CD4-positive, alpha-beta T cell (primary cell): ENCODE results near the gene LRRC2. TPM values are rescaled to one million over a fixed set of nuclear protein-coding genes. Genes with fewer than 3 reads are reported as not detected.
A peak's percentile ranks its signal among the peaks of the same experiment; 100 is the strongest.

Source experiments
- ATAC-seq: fragments of 200-7000 bp; cut with Tn5 transposase; one replicate; pipeline ENCODE4 v1.10.0; 2022; ENCODE audit warnings: mild to moderate bottlenecking; ENCODE audit not compliant: poor library complexity
- CTCF ChIA-PET: fragments of 350-600 bp; sonication (Branson Sonifier 250); formaldehyde crosslinking; loops from one replicate; lab custom pipeline; 2021; ENCODE audit warnings: antibody characterized with exemption, inconsistent platforms; lab: Charles Lee
- POLR2A ChIA-PET: fragments of 350-600 bp; sonication (Branson Sonifier 250); formaldehyde crosslinking; loops from one replicate; lab custom pipeline; 2021; ENCODE audit warnings: antibody characterized with exemption, inconsistent platforms; lab: Charles Lee
- DNase-seq, 14 experiments: peaks; one replicate each; pipeline ENCODE4 v3.0.0-alpha.2; 2013 to 2020; ENCODE audit warnings: mixed read lengths in 2 of 14
- H3K27ac ChIP-seq, 2 donors: one replicate each; pipeline versions ENCODE4 v1.5.1 to v1.7.0; 2013; ENCODE audit warnings: low read length in 2 of 2, low read depth in 1 of 2, mild to moderate bottlenecking in 1 of 2
- H3K27me3 ChIP-seq, 2 experiments: 1 replicate in 1 of 2; 2 replicates in 1 of 2; pipeline versions ENCODE4 v1.6.1 to v1.7.0; 2013; ENCODE audit warnings: low read length in 2 of 2, control low read depth in 1 of 2, mild to moderate bottlenecking in 1 of 2, moderate library complexity in 1 of 2; ENCODE audit not compliant: insufficient read depth in 2 of 2, control insufficient read depth in 1 of 2
- H3K36me3 ChIP-seq: one replicate; pipeline ENCODE4 v1.6.1; 2013; ENCODE audit warnings: low read length, control low read depth; ENCODE audit not compliant: insufficient read depth
- H3K4me1 ChIP-seq: one replicate; pipeline ENCODE4 v1.6.1; 2013; ENCODE audit warnings: low read length, control low read depth; ENCODE audit not compliant: insufficient read depth
- H3K4me3 ChIP-seq: one replicate; pipeline ENCODE4 v1.5.1; 2013; ENCODE audit warnings: mild to moderate bottlenecking, low read length, moderate library complexity
- H3K9me3 ChIP-seq, 2 experiments: 1 replicate in 1 of 2; 2 replicates in 1 of 2; pipeline versions ENCODE4 v1.6.1 to v1.7.0; 2013; ENCODE audit warnings: low read length in 2 of 2, mild to moderate bottlenecking in 2 of 2, control low read depth in 1 of 2, moderate library complexity in 1 of 2; ENCODE audit not compliant: control insufficient read depth in 1 of 2, insufficient read depth in 1 of 2
- H3K27ac Mint-ChIP-seq: one replicate; pipeline ENCODE4 v1.8.0; 2020; ENCODE audit warnings: mixed read lengths
- H3K27me3 Mint-ChIP-seq: one replicate; pipeline ENCODE4 v1.8.0; 2021; ENCODE audit warnings: mixed read lengths
- H3K36me3 Mint-ChIP-seq: one replicate; pipeline ENCODE4 v1.8.0; 2021; ENCODE audit warnings: low read depth, mixed read lengths
- H3K4me1 Mint-ChIP-seq: one replicate; pipeline ENCODE4 v1.8.0; 2021; ENCODE audit warnings: low read depth, mixed read lengths
- H3K4me3 Mint-ChIP-seq: one replicate; pipeline ENCODE4 v1.8.0; 2020; ENCODE audit warnings: mild to moderate bottlenecking, mixed read lengths
- H3K9me3 Mint-ChIP-seq: one replicate; pipeline ENCODE4 v1.8.0; 2020; ENCODE audit warnings: mixed read lengths
- CTCF ChIP-seq: fragments of 200-600 bp; IDR thresholded peaks from one replicate; pipeline ENCODE4 v1.8.0; 2022; ENCODE audit warnings: antibody characterized with exemption, mild to moderate bottlenecking
- intact Hi-C, 2 experiments: fragments of 100-400 bp; cut with DNase I in 1 of 2; cut with micrococcal nuclease in 1 of 2; formaldehyde crosslinking; loops; one replicate each; pipeline versions ENCODE4 v1.15.1 to v1.9.0; 2023 to 2025; cut with DNase I, micrococcal nuclease
- total RNA-seq, 174 experiments: library from RNA in 2 of 174; stranded (reverse) in 2 of 174; gene quantifications; one replicate each; pipeline ENCODE4 v1.2.3 and lab custom pipeline; 2021 to 2026

LRRC2 gene
- total RNA-seq, 2 experiments from 2014 or later = 0.59 to 0.91 TPM

GRCh38 chr3:46546896-46547440 lies 19.1 kb downstream of the LRRC2 start:
- peaks cover 39% of the 10 kb centered on the region for H3K4me1 Mint-ChIP-seq
- H3K9me3 Mint-ChIP-seq = no peaks in the 10 kb centered on the region
- no peak for ATAC-seq
- no peak overlapping the region for H3K27ac Mint-ChIP-seq
- no peaks in the 10 kb centered on the region for H3K27me3 ChIP-seq
- no peaks in the 10 kb centered on the region for H3K9me3 ChIP-seq
- H3K36me3 ChIP-seq = no peaks in the 10 kb centered on the region
- H3K36me3 Mint-ChIP-seq = no peaks in the 10 kb centered on the region
- intact Hi-C loops = no loop called here
- no peaks in the 10 kb centered on the region for H3K27me3 Mint-ChIP-seq
- DNase-seq = no peak
- POLR2A ChIA-PET = interaction anchor here (1.6 kb wide), 1 partner anchor 8 kb away, joined by 6 read pairs; no protein-coding TSS in a partner anchor
- no peak overlapping the region for H3K4me3 Mint-ChIP-seq
- TF ChIP-seq CTCF = no peak
- H3K27ac ChIP-seq = no peak overlapping the region
- CTCF ChIA-PET = interaction anchor here (1.6 to 2.2 kb wide), 3 partner anchors 11 to 58 kb away, joined by 4 to 14 read pairs (median 5); no protein-coding TSS in a partner anchor
- H3K4me3 ChIP-seq = no peak overlapping the region
- peaks cover 15% of the 10 kb centered on the region for H3K4me1 ChIP-seq

GRCh38 chr3:46545818-46546630 lies 20.1 kb downstream of the LRRC2 start:
- H3K27ac ChIP-seq = no peak overlapping the region
- no peaks in the 10 kb centered on the region for H3K36me3 ChIP-seq
- no peaks in the 10 kb centered on the region for H3K9me3 Mint-ChIP-seq
- ATAC-seq (peak; percentile 39), DNase-seq (no peak)
- H3K9me3 ChIP-seq = no peaks in the 10 kb centered on the region
- H3K27ac Mint-ChIP-seq = peak overlapping the region; percentile 33
- POLR2A ChIA-PET = no interaction called here
- H3K4me1 ChIP-seq = peaks cover 20% of the 10 kb centered on the region
- no peak overlapping the region for H3K4me3 ChIP-seq
- CTCF ChIA-PET = interaction anchor here (1.6 to 2.2 kb wide), 3 partner anchors 12 to 57 kb away, joined by 4 to 14 read pairs (median 5); no protein-coding TSS in a partner anchor
- H3K36me3 Mint-ChIP-seq = no peaks in the 10 kb centered on the region
- H3K4me1 Mint-ChIP-seq = peaks cover 39% of the 10 kb centered on the region
- intact Hi-C loops = no loop called here
- TF ChIP-seq CTCF = no peak
- H3K27me3 Mint-ChIP-seq = no peaks in the 10 kb centered on the region
- no peaks in the 10 kb centered on the region for H3K27me3 ChIP-seq
- H3K4me3 Mint-ChIP-seq = no peak overlapping the region

- peaks cover 46% of the 10 kb centered on the region for H3K4me1 Mint-ChIP-seq
- Histone ChIP-seq H3K9me3 (no peaks in the 10 kb centered on the region), H3K4me3 (no peak overlapping the region), H3K4me1 (peaks cover 29% of the 10 kb centered on the region), H3K36me3 (no peaks in the 10 kb centered on the region), H3K27me3 (no peaks in the 10 kb centered on the region), H3K27ac (no peak overlapping the region)
- intact Hi-C loops = no loop called here
- DNase-seq (no peak), ATAC-seq (no peak)
- H3K4me3 Mint-ChIP-seq = no peak overlapping the region
- peak overlapping the region; percentile 33 for H3K27ac Mint-ChIP-seq
- ChIA-PET CTCF (interaction anchor here (0.8 to 2.2 kb wide), 2 partner anchors 46 to 56 kb away, joined by 3 to 14 read pairs; no protein-coding TSS in a partner anchor), POLR2A (no interaction called here)
- no peaks in the 10 kb centered on the region for H3K27me3 Mint-ChIP-seq
- no peaks in the 10 kb centered on the region for H3K9me3 Mint-ChIP-seq
- TF ChIP-seq CTCF = no peak
- H3K36me3 Mint-ChIP-seq = no peaks in the 10 kb centered on the region
Measured at GRCh38 chr3:46544771-46545503, 21.2 kb downstream of the LRRC2 start.
